Mesodermal cell (in vitro differentiated cells): ENCODE data around the gene MRM3.

Experiments
- H3K27ac ChIP-seq: 2 replicates; pipeline ENCODE4 v1.7.0; 2013; ENCODE audit warnings: mild to moderate bottlenecking, low read depth, low read length, moderate library complexity; ENCODE audit not compliant: severe bottlenecking
- H3K36me3 ChIP-seq: 2 replicates; pipeline ENCODE4 v1.7.1; 2013; ENCODE audit warnings: mild to moderate bottlenecking, low read length, moderate library complexity; ENCODE audit not compliant: control insufficient read depth, insufficient read depth
- H3K4me1 ChIP-seq: one replicate; pipeline ENCODE4 v1.7.1; 2013; ENCODE audit warnings: mild to moderate bottlenecking, low read length; ENCODE audit not compliant: insufficient read depth, control insufficient read depth, poor library complexity, severe bottlenecking
- H3K4me3 ChIP-seq: 2 replicates; pipeline ENCODE4 v1.7.0; 2013; ENCODE audit warnings: low read length, control low read depth, mild to moderate bottlenecking; ENCODE audit not compliant: insufficient read depth, poor library complexity, severe bottlenecking; ENCODE audit errors: extremely low read depth
- H3K9me3 ChIP-seq: 2 replicates; pipeline ENCODE4 v1.7.1; 2013; ENCODE audit warnings: mild to moderate bottlenecking, low read length, moderate library complexity; ENCODE audit not compliant: control insufficient read depth
- WGBS, 2 experiments: methylation state at CpG; one replicate each; pipeline ENCODE4 v1.1.5; 2013; ENCODE audit warnings: missing lambda C conversion rate in 2 of 2; ENCODE audit not compliant: insufficient coverage in 2 of 2; 5-methylcytosine and 5-hydroxymethylcytosine counted together

Gene MRM3

GRCh38 chr17:806781-807522, 24.8 kb downstream of the MRM3 start:
- no peak overlapping the region for H3K27ac ChIP-seq
- no peaks in the 10 kb centered on the region for H3K9me3 ChIP-seq
- no peak overlapping the region for H3K4me3 ChIP-seq
- 89 to 93% methylated on average over 21 to 24 of the region's 33 CpGs for WGBS, 2 experiments
- peaks cover 66% of the 10 kb centered on the region for H3K36me3 ChIP-seq
- H3K4me1 ChIP-seq = no peaks in the 10 kb centered on the region

DNA sequence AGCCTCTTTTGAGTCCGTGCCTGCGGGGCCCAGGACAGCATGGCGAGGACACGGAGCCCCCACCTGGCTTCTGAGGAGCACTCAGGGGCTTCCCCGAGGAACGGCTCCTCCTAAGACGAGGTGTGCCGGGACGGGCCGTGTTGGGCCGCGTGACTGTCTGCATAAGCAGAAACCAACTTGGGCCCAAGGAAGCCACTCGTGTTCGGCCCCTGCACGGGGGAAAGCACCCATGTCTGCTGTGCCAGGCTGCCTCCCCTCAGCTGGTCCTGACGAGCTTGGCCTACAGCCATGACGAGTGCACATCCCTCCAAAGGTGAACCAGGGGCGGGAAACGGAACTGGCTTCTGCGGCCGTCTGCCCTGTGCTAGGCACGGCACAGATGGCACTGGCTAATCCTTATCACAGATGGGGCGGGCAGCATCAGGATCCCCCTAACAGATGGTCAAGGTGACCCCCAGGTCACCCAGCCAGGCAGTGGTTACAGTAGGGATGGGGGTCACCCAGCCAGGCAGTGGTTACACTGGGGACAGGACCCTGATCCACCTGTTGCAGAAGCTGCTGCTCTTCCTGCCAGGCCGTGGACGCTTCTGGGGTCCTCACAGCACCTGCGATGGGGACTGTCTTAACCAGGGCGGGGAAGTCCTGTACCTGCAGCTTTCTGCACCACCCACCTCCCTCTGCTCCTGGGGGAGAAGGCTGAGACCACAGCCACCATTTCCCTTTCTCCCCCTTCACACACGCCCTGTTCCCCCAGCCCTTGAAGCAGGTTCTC, 25.6 kb downstream of the MRM3 start:
- no peaks in the 10 kb centered on the region for H3K9me3 ChIP-seq
- no peak overlapping the region for H3K27ac ChIP-seq
- peaks cover 68% of the 10 kb centered on the region for H3K36me3 ChIP-seq
- WGBS, 2 experiments = 96 to 97% methylated on average over 28 of the region's 28 CpGs
- no peak overlapping the region for H3K4me3 ChIP-seq
- no peaks in the 10 kb centered on the region for H3K4me1 ChIP-seq

GRCh38 chr17:811051-811784, 29.1 kb downstream of the MRM3 start:
- no peak overlapping the region for H3K4me3 ChIP-seq
- H3K27ac ChIP-seq = peak overlapping the region; percentile 36
- WGBS, 2 experiments = 93 to 94% methylated on average over 21 to 23 of the region's 29 CpGs
- peaks cover 74% of the 10 kb centered on the region for H3K36me3 ChIP-seq
- H3K4me1 ChIP-seq = no peaks in the 10 kb centered on the region
- H3K9me3 ChIP-seq = no peaks in the 10 kb centered on the region

DNA sequence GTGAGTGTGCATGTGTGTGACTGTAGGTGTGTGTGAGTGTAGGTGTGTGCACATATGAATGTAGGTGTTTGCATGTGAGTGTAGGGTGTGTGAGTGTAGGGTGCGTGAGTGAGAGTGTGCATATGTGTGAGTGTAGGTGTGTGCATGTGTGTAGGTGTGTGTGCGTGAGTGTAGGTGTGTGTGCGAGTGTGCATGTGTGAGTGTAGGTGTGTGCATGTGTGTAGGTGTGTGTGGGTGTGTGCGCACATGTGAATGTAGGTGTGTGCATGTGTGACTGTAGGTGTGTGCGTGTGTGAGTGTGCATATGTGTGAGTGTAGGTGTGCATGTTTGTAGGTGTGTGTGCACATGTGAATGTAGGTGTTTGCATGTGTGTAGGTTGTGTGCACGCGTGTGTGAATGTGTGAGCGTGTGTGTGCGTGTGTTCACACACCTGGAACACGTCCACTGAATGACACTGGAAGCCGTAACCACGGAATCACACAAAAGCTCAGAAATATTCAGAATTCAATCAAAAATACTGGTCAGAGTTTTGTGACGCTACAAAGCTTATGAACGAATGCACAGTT, 30.6 kb downstream of the MRM3 start:
- Histone ChIP-seq H3K36me3 (peaks cover 80% of the 10 kb centered on the region), H3K4me3 (no peak overlapping the region)

GRCh38 chr17:814371-814770, 32.2 kb downstream of the MRM3 start:
- H3K4me1 ChIP-seq = no peaks in the 10 kb centered on the region
- 93 to 95% methylated on average over 9 to 20 of the region's 20 CpGs for WGBS, 2 experiments
- peaks cover 83% of the 10 kb centered on the region for H3K36me3 ChIP-seq
- no peaks in the 10 kb centered on the region for H3K9me3 ChIP-seq
- no peak overlapping the region for H3K4me3 ChIP-seq
- H3K27ac ChIP-seq = no peak overlapping the region

More for the DNA sequence above, 30.6 kb downstream of the MRM3 start:
- 91 to 100% methylated on average over 10 to 14 of the region's 14 CpGs for WGBS, 2 experiments
- H3K9me3 ChIP-seq = no peaks in the 10 kb centered on the region
- H3K4me1 ChIP-seq = no peaks in the 10 kb centered on the region
- H3K27ac ChIP-seq = no peak overlapping the region

DNA sequence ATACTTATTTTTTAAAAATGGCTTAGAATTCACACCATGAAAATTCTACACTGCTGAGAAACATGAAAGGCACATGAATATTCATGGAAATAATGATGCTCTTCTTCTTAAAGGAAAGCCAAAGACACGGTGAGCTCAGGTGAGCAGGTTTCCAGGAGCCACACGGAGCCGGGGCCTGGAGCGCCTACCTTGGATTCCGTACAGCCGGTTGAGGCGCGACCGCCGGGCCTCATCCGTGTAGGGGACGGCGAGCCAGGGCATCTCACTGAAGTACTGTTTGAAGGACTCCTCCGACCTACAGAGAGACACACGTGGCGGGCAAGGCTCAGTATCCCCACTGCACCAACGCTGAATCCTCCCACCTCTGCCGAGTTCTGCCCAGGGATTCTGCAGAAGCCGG, 37.1 kb downstream of the MRM3 start:
- 93 to 95% methylated on average over 19 of the region's 19 CpGs for WGBS, 2 experiments
- Histone ChIP-seq H3K4me3 (no peak overlapping the region), H3K27ac (no peak overlapping the region), H3K36me3 (peaks cover 78% of the 10 kb centered on the region), H3K9me3 (no peaks in the 10 kb centered on the region), H3K4me1 (no peaks in the 10 kb centered on the region)

GRCh38 chr17:823501-823902, 41.3 kb downstream of the MRM3 start:
- Histone ChIP-seq H3K4me3 (no peak overlapping the region), H3K36me3 (peaks cover 63% of the 10 kb centered on the region), H3K9me3 (no peaks in the 10 kb centered on the region), H3K27ac (no peak overlapping the region), H3K4me1 (no peaks in the 10 kb centered on the region)
- 85 to 90% methylated on average over 9 of the region's 9 CpGs for WGBS, 2 experiments

DNA sequence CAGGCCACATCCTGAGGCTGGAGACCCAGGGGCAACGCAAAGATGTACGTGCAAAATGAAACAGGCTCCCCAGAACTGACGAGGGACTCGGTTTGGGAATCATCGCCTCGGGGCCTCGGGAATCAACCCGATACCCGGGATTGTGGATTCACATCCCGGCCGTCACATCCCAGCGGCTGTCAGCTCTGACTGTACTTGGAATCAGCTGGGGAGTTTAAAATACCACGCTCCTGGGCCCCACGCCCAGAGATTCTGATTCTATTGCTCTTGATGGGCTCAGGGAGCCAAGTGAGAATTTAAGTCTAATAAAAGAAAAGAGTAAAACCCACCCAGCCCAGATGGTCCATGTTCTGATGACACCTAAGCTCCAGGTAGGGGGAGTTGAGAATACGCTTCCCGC, 42.2 kb downstream of the MRM3 start:
- Histone ChIP-seq H3K27ac (no peak overlapping the region), H3K4me3 (no peak overlapping the region), H3K9me3 (no peaks in the 10 kb centered on the region), H3K4me1 (no peaks in the 10 kb centered on the region), H3K36me3 (peaks cover 57% of the 10 kb centered on the region)
- WGBS, 2 experiments = 91 to 94% methylated on average over 14 to 15 of the region's 16 CpGs

DNA sequence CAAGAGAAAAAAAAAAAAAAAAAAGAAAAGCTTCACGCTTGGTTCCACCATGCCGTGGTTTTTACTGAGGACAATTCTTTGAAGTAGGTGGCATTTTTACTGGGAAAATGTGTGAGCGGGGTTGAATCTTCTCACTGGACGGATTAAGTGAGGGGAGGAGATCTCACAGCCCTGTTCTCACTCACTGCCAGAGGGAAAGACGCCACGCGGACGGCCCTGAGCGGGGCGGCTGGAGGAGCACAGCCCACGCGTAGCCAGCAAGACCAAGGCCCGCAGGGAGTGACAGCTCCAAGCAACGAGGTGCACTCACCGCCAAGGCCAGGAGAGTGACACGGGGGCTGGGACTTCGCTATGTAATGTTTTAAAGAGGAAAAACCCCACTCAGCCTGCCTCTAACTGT, 43.1 kb downstream of the MRM3 start:
- 91 to 94% methylated on average over 13 to 16 of the region's 17 CpGs for WGBS, 2 experiments

GRCh38 chr17:826778-827177, 44.6 kb downstream of the MRM3 start:
- H3K4me1 ChIP-seq = no peaks in the 10 kb centered on the region
- peaks cover 4% of the 10 kb centered on the region for H3K9me3 ChIP-seq
- 94 to 97% methylated on average over 21 of the region's 21 CpGs for WGBS, 2 experiments
- H3K4me3 ChIP-seq = no peak overlapping the region
- H3K27ac ChIP-seq = no peak overlapping the region
- peaks cover 48% of the 10 kb centered on the region for H3K36me3 ChIP-seq

More for the DNA sequence above, 43.1 kb downstream of the MRM3 start:
- H3K4me3 ChIP-seq = no peak overlapping the region
- no peaks in the 10 kb centered on the region for H3K4me1 ChIP-seq
- H3K27ac ChIP-seq = peak overlapping the region; percentile 36
- H3K9me3 ChIP-seq = no peaks in the 10 kb centered on the region
- H3K36me3 ChIP-seq = peaks cover 48% of the 10 kb centered on the region
